Testis (tissue), 2 donors: Measurements from ENCODE around the gene HOXA13.

ENCODE experiments used
- CTCF ChIP-seq, 3 experiments: fragments of 450-650 bp in 2 of 3; fragments of 200-600 bp in 1 of 3; sonication (generic) in 1 of 3; IDR thresholded peaks; one replicate each; pipeline ENCODE4 v1.5.1; 2016 to 2019; ENCODE audit warnings: antibody characterized with exemption in 3 of 3, mild to moderate bottlenecking in 2 of 3, moderate library complexity in 1 of 3
- POLR2A ChIP-seq: fragments of 450-650 bp; IDR thresholded peaks from one replicate; pipeline ENCODE4 v1.6.1; 2017; ENCODE audit warnings: antibody characterized with exemption, mild to moderate bottlenecking, moderate library complexity

- TF ChIP-seq CTCF (IDR thresholded peaks at IDR 0.05): no peak
- no peak for TF ChIP-seq POLR2A
These were observed 1.7 kb upstream of the HOXA13 start for GRCh38 chr7:27201580-27202017.
